SK-N-SH treated with all-trans-retinoic acid at 6 μM for 48 hours (cell line): ENCODE results near the gene COG4.

ENCODE experiments used
- ATAC-seq: fragments of 200-7000 bp; cut with Tn5 transposase; 3 replicates; pipeline ENCODE4 v1.9.1; 2020; ENCODE audit warnings: mild to moderate bottlenecking, moderate library complexity
- ARNTL ChIP-seq: fragments of 450-650 bp; formaldehyde crosslinking; IDR thresholded peaks from 2 replicates; pipeline ENCODE4 v1.5.0; 2020; ENCODE audit warnings: low read depth, mild to moderate bottlenecking, moderate library complexity, borderline replicate concordance
- BACH2 ChIP-seq: fragments of 250-450 bp; sonication (Bioruptor Pico); IDR thresholded peaks from 2 replicates; pipeline ENCODE4 v1.9.0; 2021; ENCODE audit warnings: mild to moderate bottlenecking, borderline replicate concordance
- CSDC2 ChIP-seq: fragments of 250-450 bp; sonication (Bioruptor Pico); IDR thresholded peaks from 2 replicates; pipeline ENCODE4 v1.5.0; 2020; ENCODE audit warnings: mild to moderate bottlenecking, moderate library complexity
- ESRRG ChIP-seq: fragments of 250-450 bp; sonication (Bioruptor Pico); IDR thresholded peaks from 2 replicates; pipeline ENCODE4 v1.6.1; 2021; ENCODE audit warnings: mild to moderate bottlenecking
- ISL1 ChIP-seq: fragments of 250-450 bp; sonication (Bioruptor Pico); IDR thresholded peaks from 2 replicates; pipeline ENCODE4 v2.1.2; 2022; ENCODE audit warnings: mild to moderate bottlenecking, moderate library complexity
- OSR1 ChIP-seq: fragments of 250-450 bp; sonication (Bioruptor Pico); IDR thresholded peaks from 2 replicates; pipeline ENCODE4 v1.8.0; 2022; ENCODE audit warnings: moderate library complexity, mild to moderate bottlenecking, inconsistent platforms
- PPARA ChIP-seq: fragments of 250-450 bp; sonication (Bioruptor Pico); IDR thresholded peaks from 2 replicates; pipeline ENCODE4 v1.5.0; 2020; ENCODE audit warnings: mild to moderate bottlenecking, borderline replicate concordance
- RARB ChIP-seq: fragments of 250-450 bp; sonication (Bioruptor Pico); IDR thresholded peaks from 2 replicates; pipeline ENCODE4 v1.8.0; 2021; ENCODE audit warnings: mild to moderate bottlenecking, moderate library complexity
- SNAI2 ChIP-seq: fragments of 250-450 bp; sonication (Bioruptor Pico); IDR thresholded peaks from 2 replicates; pipeline ENCODE4 v1.5.0; 2020; ENCODE audit warnings: mild to moderate bottlenecking, moderate library complexity
- TCF4 ChIP-seq: fragments of 250-450 bp; sonication (Bioruptor Pico); IDR thresholded peaks from 2 replicates; pipeline ENCODE4 v1.8.0; 2021; ENCODE audit warnings: mild to moderate bottlenecking, moderate library complexity, borderline replicate concordance
- TOX ChIP-seq: fragments of 250-450 bp; sonication (Bioruptor Pico); IDR thresholded peaks from 2 replicates; pipeline ENCODE4 v1.8.0; 2021; ENCODE audit warnings: mild to moderate bottlenecking, moderate library complexity, borderline replicate concordance
- ZC3H10 ChIP-seq: fragments of 250-450 bp; sonication (Bioruptor Pico); IDR thresholded peaks from 2 replicates; pipeline ENCODE4 v1.5.1; 2021; ENCODE audit warnings: mild to moderate bottlenecking, moderate library complexity
- ZFP3 ChIP-seq: fragments of 250-450 bp; sonication (Bioruptor Pico); IDR thresholded peaks from 2 replicates; pipeline ENCODE4 v1.5.0; 2020; ENCODE audit warnings: mild to moderate bottlenecking, moderate library complexity
- ZFP30 ChIP-seq: fragments of 450-650 bp; formaldehyde crosslinking; IDR thresholded peaks from 2 replicates; pipeline ENCODE4 v1.5.0; 2022; ENCODE audit warnings: mild to moderate bottlenecking, moderate library complexity
- ZNF565 ChIP-seq: fragments of 450-650 bp; formaldehyde crosslinking; conservative IDR thresholded peaks from 2 replicates; pipeline ENCODE4 v1.5.0; 2020; ENCODE audit warnings: low read depth, mild to moderate bottlenecking, moderate library complexity
- ZNF70 ChIP-seq: fragments of 450-650 bp; formaldehyde crosslinking; IDR thresholded peaks from 2 replicates; pipeline ENCODE4 v1.5.0; 2020; ENCODE audit warnings: mild to moderate bottlenecking, moderate library complexity
- ZNF8 ChIP-seq: fragments of 450-650 bp; formaldehyde crosslinking; IDR thresholded peaks from 2 replicates; pipeline ENCODE4 v1.5.0; 2020; ENCODE audit warnings: mild to moderate bottlenecking, moderate library complexity
- TF ChIP-seq, protein P1 (sequence below): fragments of 250-450 bp; sonication (Bioruptor Pico); IDR thresholded peaks from 2 replicates; pipeline ENCODE4 v1.5.1; 2021; ENCODE audit warnings: mild to moderate bottlenecking, moderate library complexity
- TF ChIP-seq, protein P2 (sequence below): fragments of 250-450 bp; sonication (Bioruptor Pico); IDR thresholded peaks from 2 replicates; pipeline ENCODE4 v1.5.1; 2020; ENCODE audit warnings: low read depth, mild to moderate bottlenecking, moderate library complexity
- TF ChIP-seq, protein P3 (sequence below): fragments of 250-450 bp; sonication (Bioruptor Pico); IDR thresholded peaks from 2 replicates; pipeline ENCODE4 v1.5.0; 2020; ENCODE audit warnings: mild to moderate bottlenecking, moderate library complexity
- TF ChIP-seq, protein P4 (sequence below): fragments of 250-450 bp; sonication (Bioruptor Pico); IDR thresholded peaks from 2 replicates; pipeline ENCODE4 v1.8.0; 2020; ENCODE audit warnings: mild to moderate bottlenecking, moderate library complexity, borderline replicate concordance

COG4 gene

DNA sequence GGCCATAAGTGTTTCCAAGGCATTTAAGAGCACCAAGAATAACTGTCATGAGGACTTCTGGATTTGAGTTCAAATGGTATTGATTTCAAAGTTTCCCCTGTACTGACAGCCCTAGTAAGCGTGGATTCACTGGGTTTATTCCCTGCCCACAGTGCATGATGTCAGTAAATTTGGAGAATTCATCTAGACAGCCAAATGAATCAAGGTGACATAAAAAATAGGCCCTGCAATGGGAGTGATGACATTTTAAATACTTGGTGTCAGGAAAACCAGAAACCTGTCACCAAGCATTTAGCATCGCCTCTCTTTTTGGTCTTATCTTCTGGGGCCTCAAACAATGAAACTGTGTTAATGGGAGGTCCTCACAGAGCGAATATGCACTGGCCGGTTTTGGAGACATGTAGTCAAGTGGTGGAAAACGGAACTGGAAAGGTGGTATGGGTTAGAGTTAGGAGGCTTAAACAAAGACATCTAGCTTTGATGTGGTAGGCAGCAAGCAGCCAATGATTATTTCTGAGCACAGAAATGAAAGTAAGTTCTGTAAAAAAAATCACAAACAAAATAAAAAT lies 29.1 kb downstream of the COG4 start:
- no peak for ATAC-seq
- TF ChIP-seq CSDC2 (CRISPR knock-in tag) = no peak
- TF ChIP-seq OSR1 = no peak
- TF ChIP-seq ESRRG = no peak
- TF ChIP-seq TCF4 (CRISPR knock-in tag) = no peak
- TF ChIP-seq, protein P1, sequence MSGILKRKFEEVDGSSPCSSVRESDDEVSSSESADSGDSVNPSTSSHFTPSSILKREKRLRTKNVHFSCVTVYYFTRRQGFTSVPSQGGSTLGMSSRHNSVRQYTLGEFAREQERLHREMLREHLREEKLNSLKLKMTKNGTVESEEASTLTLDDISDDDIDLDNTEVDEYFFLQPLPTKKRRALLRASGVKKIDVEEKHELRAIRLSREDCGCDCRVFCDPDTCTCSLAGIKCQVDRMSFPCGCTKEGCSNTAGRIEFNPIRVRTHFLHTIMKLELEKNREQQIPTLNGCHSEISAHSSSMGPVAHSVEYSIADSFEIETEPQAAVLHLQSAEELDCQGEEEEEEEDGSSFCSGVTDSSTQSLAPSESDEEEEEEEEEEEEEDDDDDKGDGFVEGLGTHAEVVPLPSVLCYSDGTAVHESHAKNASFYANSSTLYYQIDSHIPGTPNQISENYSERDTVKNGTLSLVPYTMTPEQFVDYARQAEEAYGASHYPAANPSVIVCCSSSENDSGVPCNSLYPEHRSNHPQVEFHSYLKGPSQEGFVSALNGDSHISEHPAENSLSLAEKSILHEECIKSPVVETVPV (CRISPR knock-in tag) = no peak
- TF ChIP-seq, protein P2, sequence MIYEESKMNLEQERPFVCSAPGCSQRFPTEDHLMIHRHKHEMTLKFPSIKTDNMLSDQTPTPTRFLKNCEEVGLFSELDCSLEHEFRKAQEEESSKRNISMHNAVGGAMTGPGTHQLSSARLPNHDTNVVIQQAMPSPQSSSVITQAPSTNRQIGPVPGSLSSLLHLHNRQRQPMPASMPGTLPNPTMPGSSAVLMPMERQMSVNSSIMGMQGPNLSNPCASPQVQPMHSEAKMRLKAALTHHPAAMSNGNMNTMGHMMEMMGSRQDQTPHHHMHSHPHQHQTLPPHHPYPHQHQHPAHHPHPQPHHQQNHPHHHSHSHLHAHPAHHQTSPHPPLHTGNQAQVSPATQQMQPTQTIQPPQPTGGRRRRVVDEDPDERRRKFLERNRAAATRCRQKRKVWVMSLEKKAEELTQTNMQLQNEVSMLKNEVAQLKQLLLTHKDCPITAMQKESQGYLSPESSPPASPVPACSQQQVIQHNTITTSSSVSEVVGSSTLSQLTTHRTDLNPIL = no peak
- TF ChIP-seq ZFP3 (CRISPR knock-in tag) = no peak
- no peak for TF ChIP-seq ZFP30 (CRISPR knock-in tag)
- no peak for TF ChIP-seq ZC3H10 (CRISPR knock-in tag)
- TF ChIP-seq RARB = no peak
- TF ChIP-seq, protein P3, sequence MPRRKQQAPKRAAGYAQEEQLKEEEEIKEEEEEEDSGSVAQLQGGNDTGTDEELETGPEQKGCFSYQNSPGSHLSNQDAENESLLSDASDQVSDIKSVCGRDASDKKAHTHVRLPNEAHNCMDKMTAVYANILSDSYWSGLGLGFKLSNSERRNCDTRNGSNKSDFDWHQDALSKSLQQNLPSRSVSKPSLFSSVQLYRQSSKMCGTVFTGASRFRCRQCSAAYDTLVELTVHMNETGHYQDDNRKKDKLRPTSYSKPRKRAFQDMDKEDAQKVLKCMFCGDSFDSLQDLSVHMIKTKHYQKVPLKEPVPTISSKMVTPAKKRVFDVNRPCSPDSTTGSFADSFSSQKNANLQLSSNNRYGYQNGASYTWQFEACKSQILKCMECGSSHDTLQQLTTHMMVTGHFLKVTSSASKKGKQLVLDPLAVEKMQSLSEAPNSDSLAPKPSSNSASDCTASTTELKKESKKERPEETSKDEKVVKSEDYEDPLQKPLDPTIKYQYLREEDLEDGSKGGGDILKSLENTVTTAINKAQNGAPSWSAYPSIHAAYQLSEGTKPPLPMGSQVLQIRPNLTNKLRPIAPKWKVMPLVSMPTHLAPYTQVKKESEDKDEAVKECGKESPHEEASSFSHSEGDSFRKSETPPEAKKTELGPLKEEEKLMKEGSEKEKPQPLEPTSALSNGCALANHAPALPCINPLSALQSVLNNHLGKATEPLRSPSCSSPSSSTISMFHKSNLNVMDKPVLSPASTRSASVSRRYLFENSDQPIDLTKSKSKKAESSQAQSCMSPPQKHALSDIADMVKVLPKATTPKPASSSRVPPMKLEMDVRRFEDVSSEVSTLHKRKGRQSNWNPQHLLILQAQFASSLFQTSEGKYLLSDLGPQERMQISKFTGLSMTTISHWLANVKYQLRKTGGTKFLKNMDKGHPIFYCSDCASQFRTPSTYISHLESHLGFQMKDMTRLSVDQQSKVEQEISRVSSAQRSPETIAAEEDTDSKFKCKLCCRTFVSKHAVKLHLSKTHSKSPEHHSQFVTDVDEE (CRISPR knock-in tag) = no peak
- TF ChIP-seq ZNF8 (CRISPR knock-in tag) = no peak
- TF ChIP-seq SNAI2 (CRISPR knock-in tag) = no peak
- TF ChIP-seq ISL1 (CRISPR knock-in tag) = no peak

DNA sequence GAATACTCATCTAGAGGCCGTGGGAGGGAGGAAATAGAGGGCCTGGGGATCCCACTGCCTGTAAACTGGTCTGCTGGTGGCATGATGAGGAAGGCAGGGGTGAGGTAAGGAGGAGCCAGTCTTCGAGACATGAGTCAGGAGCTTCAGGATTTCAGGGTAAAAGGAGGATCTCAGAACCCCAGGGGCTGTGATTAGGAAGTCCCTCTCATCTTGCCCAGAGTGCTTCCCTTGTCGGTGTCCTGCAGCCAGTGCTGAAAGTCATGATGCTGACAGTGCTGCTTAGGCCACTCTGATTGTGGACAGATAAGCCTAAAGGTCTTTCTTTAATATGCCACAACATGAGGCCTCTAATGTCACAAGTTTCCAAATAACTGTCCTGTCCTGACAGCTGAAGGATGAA lies 29.6 kb downstream of the COG4 start:
- ATAC-seq = no peak

More for the DNA sequence above, 29.6 kb downstream of the COG4 start:
- TF ChIP-seq, protein P2 = no peak
- TF ChIP-seq, protein P1 (CRISPR knock-in tag) = no peak
- TF ChIP-seq RARB (no peak), BACH2 (CRISPR knock-in tag) (no peak), ZNF565 (no peak), TOX (no peak), SNAI2 (CRISPR knock-in tag) (no peak), TCF4 (CRISPR knock-in tag) (no peak), CSDC2 (CRISPR knock-in tag) (no peak), PPARA (no peak), ISL1 (CRISPR knock-in tag) (no peak), ZFP30 (CRISPR knock-in tag) (no peak), ARNTL (CRISPR knock-in tag) (no peak), ZNF70 (no peak), ZC3H10 (CRISPR knock-in tag) (no peak), ZFP3 (CRISPR knock-in tag) (no peak), OSR1 (no peak), ZNF8 (CRISPR knock-in tag) (no peak)
- TF ChIP-seq, protein P3 (CRISPR knock-in tag) = no peak
- TF ChIP-seq, protein P4, sequence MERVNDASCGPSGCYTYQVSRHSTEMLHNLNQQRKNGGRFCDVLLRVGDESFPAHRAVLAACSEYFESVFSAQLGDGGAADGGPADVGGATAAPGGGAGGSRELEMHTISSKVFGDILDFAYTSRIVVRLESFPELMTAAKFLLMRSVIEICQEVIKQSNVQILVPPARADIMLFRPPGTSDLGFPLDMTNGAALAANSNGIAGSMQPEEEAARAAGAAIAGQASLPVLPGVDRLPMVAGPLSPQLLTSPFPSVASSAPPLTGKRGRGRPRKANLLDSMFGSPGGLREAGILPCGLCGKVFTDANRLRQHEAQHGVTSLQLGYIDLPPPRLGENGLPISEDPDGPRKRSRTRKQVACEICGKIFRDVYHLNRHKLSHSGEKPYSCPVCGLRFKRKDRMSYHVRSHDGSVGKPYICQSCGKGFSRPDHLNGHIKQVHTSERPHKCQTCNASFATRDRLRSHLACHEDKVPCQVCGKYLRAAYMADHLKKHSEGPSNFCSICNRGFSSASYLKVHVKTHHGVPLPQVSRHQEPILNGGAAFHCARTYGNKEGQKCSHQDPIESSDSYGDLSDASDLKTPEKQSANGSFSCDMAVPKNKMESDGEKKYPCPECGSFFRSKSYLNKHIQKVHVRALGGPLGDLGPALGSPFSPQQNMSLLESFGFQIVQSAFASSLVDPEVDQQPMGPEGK (CRISPR knock-in tag) = no peak
- TF ChIP-seq, all 23 proteins: peak for 0
